T1000 (cell line): Measurements from ENCODE around the gene SMYD5.
"Not testable (repeated sequence)": the region's sequence is repeated elsewhere in the genome, so short reads cannot be mapped to it uniquely, and the experiment has no call there.

Experiments
- DNase-seq: peaks from one replicate; lab custom pipeline; 2025; ENCODE audit warnings: mixed read lengths; lab: John Stamatoyannopoulos, UW

SMYD5 gene

GRCh38 chr2:73214120-73215035, at the start of gene SMYD5:
Gene SMYD5 (plus strand): TSS chr2:73214245. CDS start chr2:73214267, 22 bp downstream.
- peak; percentile 77 for DNase-seq

- DNase-seq = not testable (repeated sequence)
Measured at GRCh38 chr2:73165978-73166377, 48.1 kb upstream of the SMYD5 start.

- not testable (repeated sequence) for DNase-seq
Measured at GRCh38 chr2:73166813-73167212, 47.2 kb upstream of the SMYD5 start.

DNA sequence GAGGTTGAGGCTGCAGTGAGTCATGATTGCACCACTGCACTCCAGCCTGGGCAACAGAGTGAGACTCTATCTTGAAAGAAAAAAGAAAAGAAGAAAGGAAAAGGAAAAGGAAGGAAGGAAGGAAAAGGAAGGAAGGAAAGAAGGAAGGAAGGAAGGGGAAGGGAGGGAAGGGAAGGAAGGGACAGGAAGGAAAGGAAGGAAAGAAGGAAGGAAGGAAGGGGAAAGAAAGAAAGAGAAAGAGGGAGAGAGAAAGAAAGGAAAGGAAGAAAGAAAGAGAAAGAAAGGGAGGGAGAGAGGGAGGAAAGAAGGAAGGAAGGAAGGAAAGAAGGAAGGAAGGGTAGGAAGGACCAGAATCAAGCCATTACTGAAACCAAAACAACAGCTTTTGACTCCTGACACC, 45.7 kb upstream of the SMYD5 start:
- DNase-seq = not testable (repeated sequence)

GRCh38 chr2:73170341-73170740, 43.7 kb upstream of the SMYD5 start:
- not testable (repeated sequence) for DNase-seq

- DNase-seq = no peak
Measured at GRCh38 chr2:73172963-73173362, 41.1 kb upstream of the SMYD5 start.

DNA sequence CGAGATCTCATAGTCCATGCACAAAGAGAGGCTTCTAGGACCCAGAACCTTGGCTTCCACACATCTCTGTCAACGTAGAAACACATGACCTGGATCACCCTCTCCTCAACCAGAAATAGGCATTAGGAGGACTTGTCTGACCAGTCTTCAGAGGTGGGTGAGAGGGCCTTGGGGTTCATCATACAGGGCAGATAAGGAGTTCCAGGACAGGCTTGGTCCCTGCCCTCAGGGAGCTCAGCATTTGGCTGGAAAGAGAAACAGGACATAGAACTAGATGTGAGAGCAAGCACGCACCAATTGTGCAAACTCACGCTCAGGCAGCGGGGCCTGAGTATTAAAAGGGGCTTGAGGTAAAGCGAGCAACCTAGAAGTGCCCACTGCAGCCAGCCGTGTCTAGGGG, 40.3 kb upstream of the SMYD5 start:
- no peak for DNase-seq

DNA sequence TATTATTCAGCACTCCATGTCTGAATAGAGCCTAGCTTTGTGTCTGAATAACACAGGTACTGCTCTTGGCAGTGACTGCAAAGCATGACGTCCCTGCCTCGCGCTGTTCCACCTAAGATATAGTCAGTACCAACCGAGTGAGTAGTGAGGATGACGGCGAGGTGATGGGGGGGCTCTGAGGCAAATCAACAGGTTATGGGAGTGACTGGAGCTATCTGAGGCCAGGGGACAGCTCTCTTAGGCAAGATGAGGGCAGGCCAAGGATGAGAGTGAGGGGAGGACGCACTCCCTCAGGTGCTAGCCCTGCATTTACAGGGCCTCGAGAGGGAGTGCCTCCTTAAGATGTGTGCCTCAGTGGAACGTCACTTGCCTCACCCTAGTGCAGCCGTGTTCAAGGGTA, 39.8 kb upstream of the SMYD5 start:
- no peak for DNase-seq

- no peak for DNase-seq
Measured at GRCh38 chr2:73174941-73175662, 38.9 kb upstream of the SMYD5 start.

GRCh38 chr2:73175663-73176204, 38.3 kb upstream of the SMYD5 start:
- DNase-seq = no peak

- no peak for DNase-seq
Measured at GRCh38 chr2:73176205-73176880, 37.7 kb upstream of the SMYD5 start.

DNA sequence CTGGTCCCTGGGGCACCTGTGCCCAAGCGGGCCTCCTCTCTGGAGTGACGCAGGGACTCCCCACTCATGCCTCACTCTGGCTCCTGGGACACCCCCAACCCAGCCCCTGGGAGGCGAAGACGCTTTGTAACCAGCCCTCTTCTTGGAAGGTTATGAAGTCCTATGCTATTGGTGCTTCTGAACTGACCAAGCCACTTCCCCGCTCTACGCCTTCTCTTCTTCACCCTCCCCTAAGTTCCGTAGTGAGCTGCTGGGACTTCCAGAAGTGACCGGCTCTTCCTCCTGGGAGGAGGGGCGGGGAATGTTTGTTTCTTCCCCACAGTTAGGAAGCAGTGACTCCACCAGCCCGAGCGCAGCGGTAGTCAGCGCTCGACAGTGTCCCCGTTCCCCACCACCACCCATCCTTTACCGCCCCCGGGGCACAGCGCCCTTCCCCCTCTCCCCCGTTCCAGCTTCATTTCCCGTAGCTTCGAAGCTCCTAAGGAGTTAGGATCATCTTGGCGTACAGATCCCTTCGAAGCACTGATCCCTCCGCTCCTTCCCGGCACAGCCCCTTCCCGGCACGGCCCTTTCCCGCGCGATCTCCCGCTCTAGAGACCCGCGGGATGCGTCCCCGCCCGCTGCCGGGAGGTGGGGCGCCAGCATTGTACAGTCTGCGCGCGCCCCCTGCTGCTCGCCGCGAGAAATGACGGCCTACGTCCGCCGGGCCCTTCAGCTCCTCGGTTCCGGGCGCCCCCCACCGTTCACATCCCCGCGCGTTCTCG, 37.0 kb upstream of the SMYD5 start:
- peak; percentile 74 for DNase-seq

DNA sequence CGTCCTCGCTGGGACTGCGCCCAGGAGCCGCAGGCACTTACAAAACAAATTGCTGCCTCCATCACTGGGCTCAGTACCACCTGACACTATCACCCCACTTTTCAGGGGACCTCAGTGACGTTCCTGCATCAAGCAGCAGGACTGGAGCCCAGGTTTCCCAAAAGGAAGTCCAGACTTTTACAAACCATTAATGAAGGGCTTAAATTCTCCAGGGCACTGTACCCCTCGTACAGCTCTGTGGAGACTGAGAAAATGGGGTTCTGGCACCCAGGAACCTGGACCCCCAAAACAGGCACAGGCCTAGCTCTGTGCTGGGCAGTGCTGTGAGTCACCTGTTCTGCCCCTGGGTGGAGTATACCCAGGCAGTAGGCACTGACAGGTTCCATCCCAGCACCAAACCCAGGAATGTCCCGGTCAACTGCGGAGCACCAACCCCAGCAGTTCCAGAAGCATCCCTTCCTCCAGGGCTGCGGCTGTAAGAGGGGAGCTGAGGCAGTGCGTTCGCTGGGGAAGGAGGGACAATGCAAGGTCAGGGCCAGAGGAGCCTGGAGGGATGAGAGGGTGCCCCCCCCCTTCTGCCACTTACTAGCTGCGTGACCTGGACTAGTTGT, 36.3 kb upstream of the SMYD5 start:
- no peak for DNase-seq

DNA sequence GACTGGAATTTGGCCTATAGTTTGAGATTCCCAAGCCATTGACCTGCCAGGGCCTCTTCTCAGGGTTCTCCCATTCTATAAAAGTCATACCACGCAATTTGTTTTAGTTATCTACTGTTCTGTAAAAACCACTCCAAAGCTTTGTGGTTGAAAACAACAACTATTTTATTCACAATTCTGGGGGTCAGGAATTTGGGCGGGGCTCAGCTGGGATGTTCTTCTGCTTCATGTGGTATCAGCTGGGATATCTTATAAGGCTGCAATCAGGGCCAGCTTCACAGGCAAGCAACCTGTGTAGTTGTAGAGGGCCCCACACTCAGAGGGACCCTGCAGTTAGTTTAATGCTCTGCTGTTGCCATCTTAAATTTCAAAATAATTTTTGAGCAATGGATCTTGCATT, 28.1 kb upstream of the SMYD5 start:
- DNase-seq = no peak

GRCh38 chr2:73187549-73187948, 26.5 kb upstream of the SMYD5 start:
- DNase-seq = no peak

DNA sequence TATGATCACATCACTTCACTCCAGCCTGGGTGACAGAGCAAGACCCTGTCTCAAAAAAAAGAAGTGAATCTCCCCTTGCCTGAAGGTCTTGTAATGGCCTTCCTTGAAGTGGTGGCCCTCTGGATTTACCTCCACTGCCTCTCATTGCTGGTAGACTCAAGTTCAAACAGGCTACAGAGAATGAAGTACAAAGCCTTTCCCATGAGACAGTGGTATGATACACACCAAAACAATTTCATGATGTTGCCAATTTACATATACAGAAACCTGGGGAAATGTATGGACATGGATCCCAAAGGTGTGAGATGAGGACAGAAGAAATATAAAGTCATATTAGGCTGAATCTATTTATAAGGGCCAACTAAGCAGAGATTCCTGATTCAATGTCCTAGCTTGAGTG, 16.5 kb upstream of the SMYD5 start:
- DNase-seq = no peak

DNA sequence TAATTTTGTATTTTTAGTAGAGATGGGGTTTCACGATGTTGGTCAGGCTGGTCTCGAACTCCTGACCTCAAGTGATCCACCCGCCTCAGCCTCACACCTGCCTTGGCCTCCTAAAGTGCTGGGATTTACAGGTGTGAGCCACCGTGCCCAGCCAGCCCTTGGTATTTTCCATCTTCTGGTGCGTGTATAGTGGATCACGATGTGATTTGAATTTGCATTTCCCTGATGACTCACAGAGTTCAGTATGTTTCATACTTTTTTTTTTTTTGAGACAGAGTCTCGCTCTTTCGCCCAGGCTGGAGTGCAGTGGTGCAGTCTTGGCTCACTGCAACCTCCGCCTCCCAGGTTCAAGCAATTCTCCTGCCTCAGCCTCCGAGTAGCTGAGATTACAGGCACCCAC, 13.8 kb upstream of the SMYD5 start:
- not testable (repeated sequence) for DNase-seq

DNA sequence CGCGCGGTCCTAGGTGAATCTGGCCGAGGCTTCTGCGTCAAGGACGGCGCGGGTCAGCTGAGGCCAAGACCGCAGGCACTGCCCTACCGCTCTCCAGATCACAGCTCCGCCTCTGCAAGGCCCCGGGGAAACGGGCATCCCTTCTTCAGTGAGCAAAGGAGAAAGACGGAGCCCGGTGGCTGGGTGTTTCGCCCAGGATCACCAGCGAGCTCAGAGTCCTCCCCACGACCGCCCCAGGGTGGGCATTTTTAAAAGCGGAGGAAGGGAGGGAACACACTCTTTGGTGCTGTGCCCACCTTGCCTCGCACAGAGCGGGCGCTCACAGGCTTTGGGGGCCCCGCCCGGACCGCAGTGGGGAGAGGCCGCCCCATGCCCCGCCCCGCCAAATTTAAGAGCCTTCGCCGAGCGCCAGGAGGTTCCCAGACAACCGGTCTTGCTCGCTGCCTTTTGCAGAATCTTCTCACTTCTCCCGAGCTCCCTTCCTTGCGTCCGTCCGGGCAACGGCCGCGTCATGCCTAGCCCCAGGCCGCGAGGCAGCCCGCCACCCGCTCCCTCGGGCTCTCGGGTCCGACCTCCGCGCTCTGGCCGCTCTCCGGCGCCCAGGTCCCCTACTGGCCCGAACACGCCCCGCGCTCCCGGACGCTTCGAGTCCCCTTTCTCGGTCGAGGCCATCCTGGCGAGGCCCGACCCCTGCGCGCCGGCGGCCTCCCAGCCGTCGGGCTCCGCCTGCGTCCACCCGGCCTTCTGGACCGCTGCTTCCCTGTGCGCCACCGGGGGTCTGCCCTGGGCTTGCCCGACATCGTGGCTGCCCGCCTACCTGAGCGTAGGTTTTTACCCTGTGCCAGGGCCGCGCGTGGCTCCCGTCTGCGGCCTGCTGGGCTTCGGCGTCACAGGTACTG, 11.6 kb upstream of the SMYD5 start, which contains the start of gene NOTO:
Gene NOTO (plus strand): TSS at position 419 of the 899 bp plus-strand sequence. CDS start 93 bp downstream, at position 512.
- DNase-seq = no peak

- DNase-seq = no peak
Measured at GRCh38 chr2:73203055-73203681, 10.9 kb upstream of the SMYD5 start.
